ENCODE measurements around the gene SUN3.
"Not testable (repeated sequence)": the region's sequence is repeated elsewhere in the genome, so short reads cannot be mapped to it uniquely, and the experiment has no call there.

The SUN3 gene

DNA sequence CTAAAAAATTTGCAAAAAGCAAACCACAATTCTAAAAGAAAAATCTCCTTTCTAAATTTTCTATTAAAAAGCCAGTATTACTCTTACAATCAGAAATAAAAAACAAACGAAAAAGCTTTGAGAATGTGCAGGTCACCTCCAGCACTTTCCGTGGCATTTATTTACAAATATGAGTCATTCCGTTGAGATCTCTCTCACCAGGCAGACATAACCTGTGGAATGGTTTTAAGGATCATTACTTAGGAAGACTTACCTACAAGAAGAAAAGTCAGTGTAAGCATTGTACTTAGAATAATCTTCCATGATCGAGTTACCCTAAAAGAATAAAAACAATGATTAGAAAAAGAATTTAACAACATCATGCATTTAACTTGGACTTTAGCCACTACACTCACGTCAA is 3.3 kb downstream of the SUN3 start:
- FAIRE-seq = no peak

DNA sequence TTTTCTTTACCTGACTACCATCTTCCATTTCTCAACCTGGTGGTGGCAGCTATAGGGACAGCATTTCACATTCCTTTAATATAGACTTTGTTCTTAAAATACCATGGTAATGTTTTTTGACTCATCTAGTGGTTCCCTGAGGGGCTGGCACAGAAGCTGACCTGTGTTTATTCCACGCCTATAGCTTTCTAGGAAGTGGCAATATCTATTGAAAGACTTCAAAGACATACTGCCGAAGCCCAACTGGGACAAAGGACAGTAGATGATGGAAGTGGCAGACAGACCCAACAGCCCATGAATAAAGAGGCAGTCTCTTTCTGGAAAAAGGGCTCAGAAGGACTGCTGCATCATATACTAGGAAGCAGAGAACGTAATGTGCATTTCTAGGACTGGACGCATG is 11.2 kb downstream of the SUN3 start:
- FAIRE-seq = no peak

DNA sequence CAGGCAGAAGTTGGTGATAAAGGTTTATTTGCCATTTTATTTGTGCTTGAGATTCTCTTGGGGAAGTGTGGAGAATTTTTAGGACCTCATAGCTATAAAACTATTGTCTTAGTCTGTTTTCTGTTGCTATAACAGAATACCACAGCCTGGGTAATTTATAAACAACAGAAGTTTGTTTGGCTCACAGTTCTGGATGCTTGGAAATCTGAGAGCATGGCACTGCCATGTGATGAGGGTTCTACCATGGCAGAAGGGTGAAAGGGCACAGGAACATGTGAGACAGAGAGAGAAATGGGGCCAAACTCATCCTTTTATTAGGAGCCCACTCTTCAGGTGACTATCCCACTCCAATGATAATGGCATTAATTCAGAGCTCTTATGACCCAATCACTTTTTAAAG is 12.3 kb downstream of the SUN3 start:
- FAIRE-seq = no peak

DNA sequence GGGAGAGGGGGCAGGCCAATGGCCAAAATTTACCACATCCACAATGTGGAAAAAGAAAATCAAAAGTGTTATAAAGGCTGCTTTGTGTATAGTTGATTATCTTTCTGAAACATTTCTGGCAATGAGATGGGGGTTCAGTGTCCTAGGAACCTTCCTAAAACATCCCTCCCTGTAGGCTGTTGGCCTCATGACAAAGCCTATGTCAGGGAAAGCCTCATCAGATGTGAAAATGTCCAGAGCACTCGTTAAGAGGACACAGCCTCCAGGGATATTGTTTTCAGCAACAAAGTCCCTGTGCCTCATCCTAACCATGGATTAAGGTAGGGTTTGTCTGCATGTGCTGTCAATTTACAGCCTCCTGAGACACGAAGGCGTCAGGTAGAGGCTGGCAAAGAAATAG is 17.0 kb downstream of the SUN3 start:
- no peak for FAIRE-seq

DNA sequence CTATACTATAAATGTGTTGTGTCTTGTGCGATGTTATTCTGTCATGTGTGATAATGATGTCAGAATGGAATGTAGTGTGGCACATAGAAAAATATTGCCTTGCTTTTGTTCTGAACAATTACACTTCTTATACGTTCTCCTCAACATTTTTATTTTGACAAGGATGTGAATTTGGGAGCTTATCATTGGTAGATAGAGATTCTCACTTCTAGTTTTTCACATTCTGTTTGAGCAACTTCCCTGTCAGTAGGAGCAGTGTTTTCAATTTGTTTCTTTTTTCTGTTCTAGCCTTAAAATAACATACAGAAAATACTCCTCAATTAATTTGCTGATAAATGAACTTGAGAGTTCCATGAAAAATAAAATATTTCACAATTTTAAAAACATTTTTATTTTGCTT is 17.6 kb downstream of the SUN3 start:
- no peak for FAIRE-seq

DNA sequence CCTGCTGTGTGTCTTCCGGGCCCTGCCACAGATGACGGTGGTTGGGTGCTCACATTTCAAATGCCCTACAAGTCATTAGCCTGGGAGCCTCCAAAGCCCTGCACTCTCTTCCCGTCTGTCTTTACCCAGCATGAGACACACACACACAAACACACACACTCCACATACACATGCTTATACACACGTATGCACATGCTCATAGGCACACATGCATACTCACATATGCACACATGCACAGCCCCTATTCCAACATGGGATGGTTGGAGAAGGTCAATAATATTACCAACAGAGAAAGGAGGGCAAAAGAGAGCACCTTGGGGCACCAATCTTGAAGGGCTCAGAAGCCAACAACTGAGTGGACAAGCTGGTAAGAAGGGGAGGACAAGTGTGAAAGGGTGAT is 19.0 kb downstream of the SUN3 start:
- no peak for FAIRE-seq

DNA sequence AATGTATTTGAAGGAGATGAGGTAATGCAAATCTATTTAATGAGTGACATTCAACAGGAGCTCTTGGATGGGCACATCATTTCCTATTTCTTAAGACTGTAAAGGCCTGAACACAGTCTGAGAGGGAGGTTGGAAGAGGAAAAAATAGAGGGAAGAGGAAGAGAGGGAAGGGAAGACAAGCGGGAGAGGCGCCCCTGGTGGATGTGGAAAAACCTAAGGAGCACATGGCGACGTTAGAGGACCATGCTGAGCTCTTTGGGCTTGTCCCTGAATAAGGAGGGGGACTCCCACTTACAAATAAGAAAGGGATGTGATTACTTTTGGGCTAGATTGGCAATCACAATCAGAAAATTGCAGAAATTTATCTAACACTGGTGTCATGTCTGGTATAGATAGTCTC is 19.6 kb downstream of the SUN3 start:
- no peak for FAIRE-seq

DNA sequence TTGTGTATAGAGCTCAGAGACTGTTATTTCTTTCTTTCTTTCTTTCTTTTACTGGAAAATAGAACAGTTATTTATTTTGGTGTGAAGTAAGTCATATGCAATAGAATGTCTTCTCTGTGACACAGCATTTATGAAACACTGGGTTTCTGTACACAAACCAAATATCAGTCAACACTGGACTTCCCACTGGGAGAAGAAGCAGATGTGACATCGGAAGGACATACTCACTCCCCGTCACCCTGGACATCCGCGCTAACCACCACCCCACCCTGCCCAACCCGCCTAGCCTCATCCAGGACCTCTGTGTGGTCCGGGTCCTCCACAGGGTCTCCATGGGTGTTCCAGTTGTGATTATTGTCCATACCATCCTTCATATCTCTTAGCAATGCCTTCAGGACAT is 22.0 kb downstream of the SUN3 start:
- FAIRE-seq = no peak

DNA sequence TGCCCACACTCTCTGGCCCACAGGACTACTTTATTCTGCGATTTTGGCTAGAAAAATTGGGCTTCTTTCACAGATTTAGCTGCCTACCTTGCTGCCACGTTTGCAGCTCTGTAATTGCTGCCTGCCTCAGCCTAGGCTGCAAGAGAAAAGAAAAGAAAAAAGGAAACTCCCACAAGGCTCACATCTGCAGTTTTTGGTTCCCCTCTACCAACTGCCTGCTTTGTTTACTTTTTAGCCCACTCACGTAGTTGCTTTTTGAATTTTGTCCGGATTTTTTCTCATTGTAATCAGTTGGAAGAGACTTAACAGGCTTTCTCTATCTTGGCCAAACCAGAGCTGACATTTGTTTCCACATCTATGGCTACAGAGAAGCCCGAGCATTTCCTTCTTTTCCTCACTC is 24.3 kb downstream of the SUN3 start:
- FAIRE-seq = no peak

DNA sequence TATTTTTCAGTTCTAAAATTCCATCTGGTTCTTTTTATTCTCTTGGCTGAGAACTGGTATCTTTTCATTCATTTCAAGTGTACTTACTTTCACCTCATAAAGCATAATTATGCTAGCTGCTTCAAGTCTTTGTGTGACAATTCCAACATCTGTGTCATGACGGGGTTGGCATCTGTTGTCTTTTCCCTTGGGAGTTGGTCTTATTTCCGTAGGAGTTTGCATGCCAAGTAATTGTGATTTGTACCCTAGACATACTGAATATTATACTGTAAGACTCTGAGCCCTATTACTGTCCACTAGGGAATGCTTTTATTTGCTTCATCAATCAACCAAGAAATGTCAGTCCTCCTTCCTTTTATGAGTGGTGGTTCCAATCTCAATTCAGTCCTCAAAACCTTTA is 24.9 kb downstream of the SUN3 start:
- no peak for FAIRE-seq

DNA sequence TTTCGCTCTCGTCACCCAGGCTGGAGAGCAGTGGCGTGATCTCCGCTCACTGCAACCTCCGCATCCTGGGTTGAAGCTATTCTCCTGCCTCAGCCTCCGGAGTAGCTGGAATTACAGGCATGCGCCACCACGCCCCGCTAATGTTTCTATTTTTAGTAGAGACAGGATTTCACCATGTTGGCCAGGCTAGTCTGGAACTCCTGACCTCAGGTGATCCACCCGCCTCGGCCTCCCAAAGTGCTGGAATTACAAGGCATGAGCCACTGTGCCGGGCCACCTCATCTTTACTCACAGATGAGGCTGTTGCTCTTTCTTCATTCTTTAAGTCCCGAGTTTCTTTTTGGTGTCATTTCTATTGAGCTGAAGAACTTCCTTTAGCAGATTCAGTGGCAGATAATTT is 28.7 kb downstream of the SUN3 start:
- not testable (repeated sequence) for FAIRE-seq

DNA sequence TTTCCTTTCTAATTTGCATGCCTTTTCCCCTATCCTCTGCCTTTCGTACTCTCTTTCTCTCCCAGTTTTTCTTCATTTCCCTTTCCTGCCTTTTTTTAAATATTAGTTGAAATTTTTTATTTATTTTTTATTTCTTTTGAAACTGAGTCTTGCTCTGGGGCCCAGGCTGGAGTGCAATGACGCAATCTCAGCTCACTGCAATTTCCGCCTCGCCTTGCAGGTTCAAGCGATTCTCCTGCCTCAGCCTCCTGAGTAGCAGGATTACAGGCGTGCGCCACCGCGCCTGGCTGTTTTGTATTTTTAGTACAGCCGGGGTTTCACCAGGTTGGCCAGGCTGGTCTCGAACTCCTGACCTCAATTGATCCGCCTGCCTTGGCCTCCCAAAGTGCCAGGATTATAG is 29.5 kb downstream of the SUN3 start:
- no peak for FAIRE-seq

DNA sequence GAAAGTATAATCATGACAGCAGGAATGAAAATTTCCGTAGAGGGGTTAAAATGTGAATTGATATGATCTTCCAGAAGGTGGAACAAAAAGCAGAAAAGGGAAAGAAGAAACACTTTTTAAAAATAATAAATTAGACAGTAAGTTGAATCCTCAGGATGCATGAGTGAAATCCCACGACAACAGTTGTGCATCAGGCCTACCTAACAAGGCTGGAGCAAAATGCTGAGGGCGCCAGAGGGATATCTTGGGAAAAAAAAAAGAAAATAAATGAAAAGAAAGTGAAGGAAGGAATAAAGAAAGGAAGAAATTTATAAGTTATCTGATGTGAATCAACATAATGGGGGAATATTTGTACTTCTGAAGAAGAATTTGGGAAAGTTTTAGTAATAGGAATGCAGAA is 36.5 kb downstream of the SUN3 start:
- no peak for FAIRE-seq

DNA sequence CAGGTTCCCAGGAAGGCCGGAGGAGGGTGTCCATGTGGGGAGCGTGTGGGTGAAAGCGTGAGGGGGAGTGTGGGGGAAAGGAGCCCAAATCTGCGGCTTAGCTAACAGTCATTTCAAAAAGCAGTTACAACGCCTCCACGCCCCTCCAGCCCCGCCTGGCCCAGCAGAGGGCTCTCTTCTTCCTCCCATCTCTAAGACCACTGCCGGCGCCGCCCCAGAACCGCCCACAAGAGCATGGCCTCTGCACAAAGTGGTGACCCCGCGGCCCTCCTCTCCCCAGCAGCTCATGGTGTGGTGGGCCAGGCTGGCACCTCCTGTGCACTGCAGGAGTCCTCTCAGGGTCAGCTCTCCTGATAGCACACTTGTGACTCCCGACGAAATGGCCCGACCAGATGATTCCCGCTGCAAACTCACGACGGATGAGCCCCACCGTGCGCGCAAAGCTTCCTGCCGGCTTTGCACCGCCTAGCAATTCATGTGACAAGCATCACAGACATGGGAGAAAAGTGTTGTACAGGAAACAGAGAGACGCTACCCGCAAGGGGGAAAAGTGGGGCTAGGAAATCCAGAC is 37.1 kb downstream of the SUN3 start:
- no peak for FAIRE-seq

DNA sequence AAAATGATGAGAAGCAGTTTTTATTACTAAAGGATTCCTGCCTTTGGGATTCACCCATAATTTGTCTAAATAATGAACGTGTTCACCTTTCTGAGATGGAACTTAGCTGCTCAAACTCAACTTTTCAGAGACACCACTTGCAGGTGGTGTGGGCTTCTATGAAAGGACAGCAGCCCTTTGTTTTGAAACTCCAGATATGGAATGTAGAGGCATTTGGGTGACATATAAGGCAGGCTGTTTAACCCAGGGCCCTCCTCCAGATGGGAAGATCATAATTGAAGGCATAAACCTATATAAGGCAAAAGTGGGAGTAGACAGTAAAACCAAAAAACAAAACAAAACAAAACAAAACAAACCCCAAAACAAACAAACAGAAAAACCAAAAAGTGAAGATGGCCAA is 37.6 kb downstream of the SUN3 start:
- no peak for FAIRE-seq

DNA sequence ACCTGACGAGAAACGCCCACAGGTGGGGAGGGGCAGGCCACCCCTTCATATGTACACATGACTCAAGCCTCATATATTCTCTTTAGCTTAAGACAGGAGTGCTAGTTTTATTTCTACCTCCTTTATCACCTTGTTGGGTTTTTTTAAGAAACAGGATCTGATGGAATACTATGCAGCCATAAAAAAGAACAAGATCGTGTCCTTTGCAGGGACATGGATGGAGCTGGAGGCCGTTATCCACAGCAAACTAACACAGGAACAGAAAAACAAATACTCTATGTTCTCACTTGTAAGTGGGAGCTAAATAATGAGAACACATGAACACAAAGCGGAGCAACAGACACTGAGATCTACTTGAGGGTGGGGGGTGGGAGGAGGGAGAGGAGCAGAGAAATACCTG is 38.3 kb downstream of the SUN3 start:
- no peak for FAIRE-seq

DNA sequence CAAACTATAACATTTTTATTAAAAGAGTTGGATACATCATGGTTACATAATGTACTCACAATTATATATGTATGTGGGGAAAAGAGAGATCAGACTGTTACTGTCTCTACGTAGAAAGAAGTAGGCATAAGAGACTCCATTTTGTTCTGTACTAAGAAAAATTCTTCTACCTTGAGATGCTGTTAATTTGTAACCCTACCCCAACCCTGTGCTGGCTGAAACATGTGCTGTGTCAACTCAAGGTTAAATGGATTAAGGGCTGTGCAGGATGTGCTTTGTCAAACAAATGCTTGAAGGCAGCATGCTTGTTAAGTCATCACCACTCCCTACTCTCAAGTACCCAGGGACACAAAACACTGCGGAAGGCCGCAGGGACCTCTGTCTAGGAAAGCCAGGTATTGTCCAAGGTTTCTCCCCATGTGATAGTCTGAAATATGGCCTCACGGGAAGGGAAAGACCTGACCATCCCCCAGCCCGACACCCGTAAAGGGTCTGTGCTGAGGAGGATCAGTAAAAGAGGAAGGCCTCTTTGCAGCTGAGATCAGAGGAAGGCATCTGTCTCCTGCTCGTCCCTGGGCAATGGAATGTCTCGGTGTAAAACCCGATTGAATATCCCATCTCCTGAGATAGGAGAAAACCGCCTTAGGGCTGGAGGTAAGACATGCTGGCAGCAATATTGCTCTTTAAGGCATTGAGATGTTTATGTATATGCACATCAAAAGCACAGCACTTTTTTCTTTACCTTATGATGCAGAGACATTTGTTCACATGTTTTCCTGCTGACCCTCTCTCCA is 39.1 kb downstream of the SUN3 start:
- FAIRE-seq = not testable (repeated sequence)

DNA sequence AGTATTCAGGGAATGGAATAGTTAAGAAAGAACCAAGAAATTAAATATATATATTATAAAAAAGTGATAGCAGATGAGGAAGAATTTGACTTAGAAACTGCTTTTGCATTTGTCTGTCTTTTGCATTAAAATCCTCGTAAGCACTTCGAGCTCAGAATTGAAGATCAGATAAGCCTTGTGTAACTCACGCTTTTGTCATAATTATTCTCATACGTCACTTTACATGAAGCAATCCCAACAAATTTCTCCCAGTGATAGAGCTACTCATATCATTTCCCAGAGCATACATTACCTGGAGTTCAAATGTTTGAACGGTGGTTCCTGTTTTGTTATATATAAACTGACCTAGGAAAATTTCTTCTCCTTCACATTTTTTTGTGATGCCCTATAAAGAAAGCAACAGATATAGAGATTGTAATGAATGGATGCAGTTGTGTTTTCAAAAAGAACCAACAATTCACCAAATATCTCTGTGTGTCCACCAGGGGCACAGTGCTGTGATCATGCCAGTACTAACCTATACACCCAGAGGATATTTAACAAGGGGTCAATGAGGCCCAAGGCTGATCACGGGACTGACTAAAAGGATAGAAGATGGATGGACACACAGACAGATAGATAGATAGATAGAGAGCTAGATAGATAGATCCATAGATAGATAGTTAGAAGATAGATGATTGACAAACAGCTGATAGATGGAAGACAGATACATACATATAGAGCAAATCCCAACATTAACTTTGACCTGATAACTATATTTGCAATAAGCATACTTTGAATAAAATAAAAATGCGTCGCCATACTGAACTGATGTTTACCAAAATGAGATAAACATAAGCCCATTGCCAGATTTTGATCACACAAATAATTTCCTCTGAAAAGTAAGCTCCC is 40.2 kb downstream of the SUN3 start:
- no peak for FAIRE-seq

DNA sequence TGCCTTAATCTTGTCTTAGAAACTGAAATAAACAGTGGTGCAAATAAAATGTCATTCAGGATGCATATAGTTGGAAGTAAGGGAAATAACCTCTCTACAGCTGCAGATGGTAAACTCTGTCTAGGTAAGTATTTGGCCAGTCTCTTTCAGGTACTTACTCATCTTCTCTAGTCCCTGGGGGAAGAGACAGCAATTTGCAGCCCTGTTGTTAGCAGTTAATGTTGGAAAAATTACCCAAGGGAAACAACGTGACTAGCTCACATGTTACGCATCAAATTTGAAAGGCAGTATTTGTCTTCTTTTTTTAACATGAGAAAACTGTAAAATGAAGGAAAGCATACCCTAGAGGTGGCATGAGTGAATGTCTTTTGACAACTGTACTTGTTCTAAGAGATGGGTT is 46.3 kb downstream of the SUN3 start:
- FAIRE-seq = no peak

DNA sequence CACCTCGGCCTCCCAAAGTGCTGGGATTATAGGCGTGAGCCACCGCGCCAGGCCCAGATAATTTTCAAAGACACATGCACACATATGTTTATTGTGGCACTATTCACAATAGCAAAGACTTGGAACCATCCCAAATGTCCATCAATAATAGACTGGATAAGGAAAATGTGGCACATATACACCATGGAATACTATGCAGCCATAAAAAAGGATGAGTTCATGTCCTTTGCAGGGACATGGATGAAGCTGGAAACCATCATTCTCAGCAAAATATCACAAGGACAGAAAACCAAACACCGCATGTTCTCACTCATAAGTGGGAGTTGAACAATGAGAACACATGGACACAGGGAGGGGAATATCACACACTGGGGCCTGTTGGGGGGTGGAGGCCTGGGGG is 48.3 kb downstream of the SUN3 start:
- not testable (repeated sequence) for FAIRE-seq

DNA sequence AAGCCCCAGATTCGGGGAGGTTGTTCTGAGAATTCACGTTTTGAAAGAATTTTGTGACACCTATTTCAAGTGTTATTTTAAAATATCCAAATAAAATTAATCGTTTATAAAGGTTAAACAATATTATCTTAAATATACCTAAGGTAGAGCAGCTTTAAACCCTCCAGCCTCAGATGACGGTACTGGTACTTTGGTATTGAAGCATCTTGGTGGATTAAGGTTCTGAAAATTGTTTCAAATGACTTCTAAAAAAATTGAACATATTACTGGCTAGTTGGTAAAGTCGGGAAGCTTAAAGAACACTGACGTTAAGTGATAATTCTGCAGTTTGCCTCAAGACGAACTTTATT is 49.1 kb downstream of the SUN3 start:
- no peak for FAIRE-seq

DNA sequence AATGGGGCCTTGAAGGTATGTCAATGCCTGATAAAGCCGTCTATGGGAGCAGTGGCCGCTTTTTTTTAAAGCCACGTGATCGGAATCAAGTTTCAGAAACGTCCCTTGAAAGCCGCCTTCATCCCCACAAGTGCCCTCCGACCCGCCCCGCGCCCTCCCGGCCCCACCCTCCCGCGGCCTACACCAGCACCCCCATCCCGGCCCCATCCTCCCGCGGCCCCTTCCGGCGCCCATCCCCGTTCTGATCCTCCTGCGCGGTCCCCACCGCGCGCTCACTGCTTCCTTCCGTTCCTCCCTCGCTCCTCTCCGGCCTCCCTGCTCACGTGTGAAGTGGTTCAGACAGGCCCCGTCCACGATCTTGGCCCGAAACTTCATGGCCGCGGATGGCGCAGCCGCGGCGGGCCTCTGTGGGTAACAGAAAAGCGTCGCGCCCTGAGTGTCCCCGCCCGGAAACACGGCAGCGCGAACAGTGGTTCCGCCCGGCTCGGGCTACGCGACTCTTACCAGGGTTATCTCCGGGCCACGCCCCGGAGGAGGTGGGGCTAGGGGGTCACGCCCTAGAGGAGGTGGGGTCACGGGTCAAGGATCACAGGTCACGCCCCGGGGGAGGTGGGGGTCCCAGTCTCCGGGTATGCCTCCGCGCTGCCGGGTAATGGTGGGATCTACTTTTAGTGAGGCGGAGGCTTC is 49.6 kb downstream of the SUN3 start, which contains the start of gene HUS1:
HUS1 (minus strand) TSS at position 471 of the 687 bp plus-strand sequence; CDS start at position 375, 96 bp downstream.
- no peak for FAIRE-seq

DNA sequence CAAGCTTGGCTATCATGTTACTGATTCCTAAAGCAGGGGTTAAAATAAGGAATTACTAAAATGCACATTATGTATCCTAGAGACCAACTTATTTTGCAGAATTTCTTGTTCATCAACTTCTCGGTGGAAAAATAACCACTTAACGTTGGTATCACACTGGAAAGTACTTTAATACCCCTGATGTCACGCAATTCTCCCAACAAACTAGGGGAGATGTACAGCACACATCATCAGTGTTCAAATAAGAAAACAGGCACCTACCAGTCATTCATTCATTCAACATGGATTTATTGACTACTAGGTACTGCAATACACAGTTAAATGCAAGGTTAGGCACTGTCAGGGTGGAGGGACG is 50.1 kb downstream of the SUN3 start:
- no peak for FAIRE-seq
